ENCODE data around the gene KLF6.

The KLF6 gene

DNA sequence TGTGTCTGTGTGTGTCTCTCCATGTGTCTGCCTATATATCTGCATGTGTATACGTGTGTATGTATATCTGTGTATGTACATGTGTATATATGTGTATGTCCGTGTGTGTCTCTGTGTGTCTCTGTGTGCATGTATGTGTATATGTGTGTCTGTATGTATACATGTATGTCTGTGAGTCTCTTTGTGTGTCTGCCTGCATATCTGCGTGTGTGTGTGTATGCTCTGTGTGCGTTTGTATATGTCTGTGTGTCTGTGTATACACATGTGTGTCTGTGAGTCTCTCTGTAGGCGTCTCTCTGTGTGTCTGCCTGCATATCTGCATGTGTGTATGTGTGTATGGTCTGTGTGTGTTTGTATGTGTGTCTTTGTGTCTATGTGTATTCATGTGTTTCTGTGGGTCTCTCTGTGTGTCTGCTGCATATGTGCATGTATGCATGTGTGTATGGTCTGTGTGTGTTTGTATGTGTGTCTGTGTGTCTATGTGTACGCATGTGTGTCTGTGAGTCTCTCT lies 23.7 kb upstream of the KLF6 start:
- peak; percentile 32 for DNase-seq

DNA sequence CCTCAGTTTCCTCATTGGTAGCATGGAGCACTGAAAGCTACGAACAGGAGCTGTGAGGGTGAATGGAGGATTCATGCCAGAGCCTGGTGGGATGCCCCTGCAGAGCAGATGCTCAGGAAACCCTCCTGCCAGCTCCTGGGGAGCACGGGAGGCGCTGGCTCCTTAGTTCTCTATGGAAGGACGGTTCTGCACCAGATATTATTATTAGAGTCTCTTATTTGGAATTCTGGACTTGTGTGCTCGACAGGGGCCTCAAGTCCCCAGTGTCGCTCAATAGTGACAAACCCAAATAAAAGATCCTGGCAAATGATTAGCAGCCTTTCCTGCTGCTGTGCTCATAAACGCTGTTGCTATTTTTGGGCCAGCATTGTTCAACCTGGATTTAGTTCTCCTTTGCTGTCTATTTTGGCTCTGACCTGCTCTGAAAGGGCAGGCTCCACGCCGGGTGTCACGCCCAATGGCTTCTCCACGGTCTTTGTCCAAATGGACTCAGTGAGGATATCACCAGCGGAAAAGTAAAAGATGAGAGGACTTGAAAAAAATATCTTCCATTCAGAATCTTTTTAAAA lies 23.0 kb upstream of the KLF6 start:
- DNase-seq, result peak; percentile 27

DNA sequence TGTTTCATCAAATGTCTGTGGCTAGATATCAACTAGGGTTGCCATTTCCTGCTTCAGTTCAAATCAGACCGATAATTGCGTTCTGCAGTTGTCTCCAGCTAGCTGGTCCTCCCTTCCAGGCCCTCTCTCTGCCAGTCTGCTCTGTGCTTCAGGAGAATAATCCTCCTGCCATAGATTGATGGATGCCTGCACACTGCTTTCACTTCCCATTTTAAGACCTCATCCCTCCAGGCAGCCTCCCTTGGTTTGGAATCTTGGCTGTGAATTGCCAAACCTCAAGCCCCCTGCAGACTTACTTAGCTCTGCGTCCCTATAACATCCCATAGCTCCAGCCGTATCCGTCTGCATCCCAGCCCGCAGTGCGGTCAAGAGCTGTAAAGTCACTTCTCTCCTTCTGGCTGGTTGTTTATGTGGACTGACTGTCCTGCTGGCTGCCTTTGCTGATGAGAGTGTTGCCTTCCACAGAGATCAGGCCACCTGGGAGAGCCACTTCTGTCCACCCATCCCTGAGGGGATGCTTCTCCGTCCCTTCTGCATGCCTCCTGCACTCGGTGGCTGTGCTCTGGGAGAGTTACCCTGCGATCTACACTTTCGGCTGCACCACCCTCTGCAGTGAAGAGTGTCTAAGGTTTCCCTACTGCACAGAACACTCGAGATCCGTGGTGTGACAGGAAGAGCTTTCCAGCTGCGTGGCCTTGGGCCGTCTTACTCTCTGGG lies 22.4 kb upstream of the KLF6 start:
- DNase-seq, result peak; percentile 53

DNA sequence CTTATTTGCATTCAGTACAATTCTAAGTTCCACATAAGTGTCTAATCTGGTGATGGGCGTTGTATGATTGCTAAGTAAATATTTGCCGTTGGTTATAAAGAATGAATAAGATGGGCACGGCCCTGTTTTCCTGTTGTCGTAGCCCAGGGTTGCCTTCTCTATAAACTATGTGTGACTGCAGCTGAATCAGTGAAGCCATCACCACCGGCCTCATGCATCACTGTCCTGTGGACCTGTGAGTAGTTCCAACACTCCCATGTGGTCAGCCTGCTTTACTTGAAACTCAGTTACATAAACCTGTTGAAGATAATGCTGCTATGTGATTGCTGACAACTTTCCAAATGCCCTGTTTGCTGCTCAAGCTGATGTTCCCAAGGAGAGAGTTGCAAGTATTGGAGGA lies 21.6 kb upstream of the KLF6 start:
- peak; percentile 53 for DNase-seq

DNA sequence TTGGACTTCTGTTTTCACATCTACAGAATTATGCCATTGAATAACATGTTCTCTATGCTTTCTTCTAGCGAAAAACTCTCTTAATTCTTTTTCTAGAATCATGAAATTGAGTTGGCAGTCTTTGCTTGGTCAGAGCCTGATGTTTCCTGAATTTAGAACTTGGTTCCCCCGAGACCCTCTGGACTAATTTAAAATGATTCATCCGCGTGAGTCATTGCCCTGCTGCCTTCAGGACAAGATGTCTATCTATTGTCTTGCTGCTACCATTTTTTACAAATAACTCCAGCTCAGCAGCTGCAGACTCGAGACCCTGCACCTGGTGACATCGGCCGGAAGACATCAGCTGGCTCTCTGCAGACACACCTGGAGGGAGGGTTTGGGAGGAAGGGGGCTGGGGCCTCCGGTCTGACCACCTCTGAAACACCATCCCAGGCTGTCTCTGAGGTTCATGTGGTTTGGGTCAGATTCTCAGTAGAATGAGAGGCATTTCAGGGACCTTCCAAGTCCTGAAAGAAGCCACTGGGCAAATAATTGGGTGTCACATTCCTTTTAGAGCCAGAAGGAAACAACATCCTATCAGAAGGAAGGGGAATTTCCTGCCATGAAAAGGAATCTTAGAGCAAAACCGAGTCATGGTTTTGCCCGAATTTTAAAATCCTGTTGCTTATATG lies 20.9 kb upstream of the KLF6 start:
- DNase-seq, result peak; percentile 78

DNA sequence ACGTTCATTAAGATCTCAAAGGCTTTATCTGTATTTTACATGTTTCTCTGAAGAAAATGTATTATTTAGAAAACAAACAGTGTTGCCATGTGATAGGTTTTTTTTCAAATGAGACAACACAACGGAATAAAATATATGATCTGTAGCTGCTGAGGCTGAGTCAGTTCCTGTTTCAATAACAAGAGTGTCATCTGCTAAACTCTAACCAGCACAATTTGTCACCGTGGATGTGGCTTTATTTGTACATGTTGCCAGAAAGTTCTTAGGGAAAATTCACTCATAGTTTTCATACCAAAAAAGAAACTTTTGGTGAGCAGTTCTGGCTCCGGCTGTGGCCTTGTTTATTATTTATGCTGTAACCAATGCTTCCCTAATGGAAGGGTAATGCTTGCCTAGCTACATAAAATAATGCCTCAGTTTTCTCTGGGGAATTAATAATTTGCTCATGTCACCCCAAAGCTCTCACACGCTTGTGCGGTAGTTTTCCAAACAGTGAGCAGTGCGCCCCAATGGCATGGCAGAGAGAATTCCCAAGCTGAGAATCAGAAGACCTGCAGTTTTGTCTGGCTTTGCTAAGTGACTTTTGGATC lies 20.3 kb upstream of the KLF6 start:
- peak; percentile 95 for DNase-seq

DNA sequence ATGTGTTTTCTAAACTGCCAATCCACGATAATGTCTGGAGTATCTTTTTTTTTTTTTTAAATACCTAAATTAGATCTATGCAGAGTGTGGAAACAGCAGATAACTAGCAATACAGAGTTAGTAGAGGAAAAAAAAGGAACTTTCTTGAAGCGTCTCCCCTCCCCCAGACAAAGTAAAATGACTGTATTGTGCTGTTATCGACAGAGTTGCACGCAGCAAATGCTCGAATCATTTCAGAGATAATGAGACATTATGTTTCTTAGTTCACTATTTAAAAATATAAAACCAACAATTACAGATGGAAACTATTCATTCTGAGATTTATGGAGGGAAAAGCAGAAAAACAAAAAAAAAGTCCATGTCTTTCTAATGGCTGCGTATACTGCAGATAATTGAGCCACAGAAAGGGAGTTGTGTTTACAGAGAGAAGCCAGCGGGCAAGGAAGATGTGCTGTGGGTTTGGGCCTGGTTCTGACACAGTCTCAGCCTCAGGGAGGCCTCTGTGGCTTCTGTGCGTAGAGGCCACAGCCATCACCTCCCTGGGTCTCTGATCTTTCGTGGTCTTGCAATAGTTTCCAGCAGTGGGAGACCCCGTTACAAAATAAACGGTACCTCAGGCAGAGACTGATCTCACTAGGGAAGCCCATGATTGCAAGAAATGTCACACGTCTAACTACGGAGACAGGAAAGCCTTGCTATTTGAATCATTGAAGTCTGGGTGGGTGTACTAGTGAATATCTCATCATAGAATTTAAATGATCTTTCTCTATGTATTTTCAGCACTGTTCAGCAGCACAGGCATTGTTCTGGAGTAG lies 19.1 kb upstream of the KLF6 start:
- peak; percentile 84 for DNase-seq

DNA sequence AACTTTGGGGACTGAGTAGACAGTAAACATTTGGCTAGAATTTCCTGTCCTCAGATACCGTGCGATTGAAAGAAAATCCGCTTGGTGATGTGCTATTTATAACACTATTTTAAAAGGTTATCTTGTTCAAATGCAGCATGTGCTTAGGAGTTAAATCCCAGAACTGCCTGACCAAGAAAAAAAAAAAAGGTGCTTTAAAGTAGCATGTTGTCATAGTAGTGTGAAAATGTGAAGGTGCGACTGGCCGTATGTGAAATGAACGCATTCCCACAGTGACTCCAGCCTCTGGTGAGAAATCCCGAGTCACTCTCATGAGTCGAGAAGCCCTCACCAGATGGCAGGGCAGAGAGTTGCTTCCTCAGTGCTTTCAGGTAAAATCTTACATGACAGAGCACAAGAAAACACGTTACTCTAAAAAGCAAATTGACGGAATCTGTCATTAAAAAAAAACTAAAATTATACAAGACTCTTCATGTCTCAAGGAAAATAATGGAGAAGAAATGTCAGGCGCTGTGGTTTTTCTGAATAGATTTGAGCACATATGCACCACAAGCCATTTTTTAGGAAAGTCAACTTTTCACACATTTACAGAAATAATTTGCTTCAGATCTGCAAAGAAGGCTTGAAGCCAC lies 18.4 kb upstream of the KLF6 start:
- DNase-seq, result peak; percentile 56

DNA sequence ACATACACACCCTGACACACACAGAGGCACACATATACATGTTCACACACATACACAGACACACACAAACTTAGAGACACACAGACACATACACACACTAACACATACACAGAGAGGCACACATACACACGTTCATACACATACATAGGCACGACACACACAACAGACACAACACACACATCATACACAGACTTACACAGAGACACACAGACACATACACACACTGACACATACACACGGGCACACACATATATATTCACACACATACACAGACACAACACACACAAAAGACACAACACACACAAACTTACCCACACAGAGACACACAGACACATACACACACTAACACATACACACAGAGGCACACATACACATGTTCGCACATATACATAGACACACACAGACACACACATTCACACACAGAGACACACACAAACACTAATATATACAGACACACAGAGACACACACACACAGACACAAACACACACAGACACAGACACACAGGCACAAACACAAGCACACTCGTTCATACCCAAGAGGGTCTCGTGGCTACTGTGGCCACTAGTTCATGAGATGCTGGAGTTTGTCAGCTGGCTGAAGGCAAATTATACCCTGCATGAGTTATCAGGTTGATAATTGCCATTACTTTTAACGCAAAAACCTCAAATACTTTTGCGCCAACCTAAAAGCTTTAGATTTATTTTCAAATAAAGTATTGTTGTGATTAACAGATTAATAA lies 17.7 kb upstream of the KLF6 start:
- DNase-seq, result no peak

DNA sequence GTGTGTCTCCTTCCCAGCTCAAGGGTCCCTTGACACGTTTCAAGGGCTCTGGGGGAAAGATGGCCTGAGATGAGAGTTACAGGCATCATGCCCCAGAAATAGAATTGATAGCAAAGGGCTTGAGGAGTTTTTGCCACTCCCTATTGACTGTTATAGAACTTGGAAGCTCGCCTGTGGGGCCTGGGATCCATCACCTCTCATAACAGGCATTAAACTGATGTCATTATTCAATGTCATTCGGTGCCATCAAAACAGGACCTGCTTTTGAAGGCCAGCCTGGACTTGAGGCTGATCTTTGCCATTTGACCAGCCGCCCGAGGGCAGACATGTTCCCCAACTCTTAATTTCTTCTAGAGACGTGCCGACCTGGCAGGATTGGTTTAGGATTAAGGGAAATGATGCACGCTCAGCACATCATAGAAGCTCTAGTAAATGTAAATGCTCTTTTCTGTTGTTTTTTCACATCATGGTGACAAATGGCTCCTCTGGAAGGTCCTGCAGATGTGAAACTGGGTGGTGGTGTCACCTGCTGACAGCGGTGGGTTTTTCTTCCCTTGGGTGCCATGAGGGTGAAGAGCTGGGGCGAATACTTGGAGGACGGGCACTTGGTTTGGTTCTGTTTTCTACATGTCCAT lies 16.7 kb upstream of the KLF6 start:
- no peak for DNase-seq

DNA sequence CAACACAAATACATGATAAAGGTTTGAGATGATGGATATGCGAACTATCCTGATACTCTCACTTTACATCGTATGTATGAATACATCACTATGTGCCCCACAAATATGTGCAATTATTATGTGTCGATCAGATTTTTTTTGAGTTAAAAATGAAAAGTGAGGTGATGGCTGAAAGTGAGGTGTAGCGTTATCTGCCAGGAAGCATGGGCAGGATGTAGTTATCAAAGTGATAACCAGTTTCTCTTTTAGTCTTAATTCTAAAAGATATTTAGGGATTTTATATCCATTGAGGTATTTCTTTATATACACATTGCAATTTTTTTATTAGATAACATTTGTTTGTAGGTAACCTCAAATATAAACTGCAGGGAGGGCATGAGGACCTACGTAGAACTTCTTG lies 15.6 kb upstream of the KLF6 start:
- peak; percentile 38 for DNase-seq

DNA sequence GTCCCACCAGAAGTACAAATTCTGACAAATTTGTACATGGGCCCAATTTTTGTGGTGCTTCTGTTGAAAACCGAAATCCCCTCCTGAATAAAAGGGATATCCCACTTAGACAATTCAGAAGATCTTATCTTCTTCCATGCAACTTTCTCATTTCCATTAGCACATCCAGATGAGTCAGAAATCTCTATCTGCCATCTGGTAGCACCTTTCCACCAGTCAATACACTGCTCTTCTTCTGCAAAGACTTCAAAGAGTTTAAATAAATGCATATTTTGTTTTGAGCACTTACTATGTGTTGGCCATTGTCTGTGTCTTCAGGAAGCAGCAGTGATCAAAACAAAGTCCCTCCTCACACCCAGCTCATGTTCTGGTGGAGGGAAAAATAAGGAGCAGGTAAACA lies 12.7 kb upstream of the KLF6 start:
- DNase-seq, result no peak

DNA sequence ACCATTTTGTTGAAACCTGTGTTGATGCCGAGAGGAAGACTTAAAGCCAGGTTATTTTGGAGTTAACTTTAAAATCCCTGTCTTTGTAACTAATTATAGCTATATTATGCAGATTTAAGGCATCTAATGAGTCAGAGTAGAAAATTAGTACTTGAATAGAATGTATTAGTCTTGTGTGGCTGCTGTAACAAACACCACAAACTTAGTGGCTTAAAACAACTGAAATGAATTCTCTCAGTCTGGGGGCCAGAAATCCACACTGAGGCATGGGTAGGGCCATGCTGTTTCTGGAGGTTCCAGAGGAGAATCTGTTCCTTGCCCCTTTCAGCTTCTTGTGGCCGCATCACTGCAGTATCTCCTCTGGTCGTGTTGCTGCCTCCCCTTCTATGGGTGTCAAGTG lies 8.5 kb upstream of the KLF6 start:
- DNase-seq, result no peak

DNA sequence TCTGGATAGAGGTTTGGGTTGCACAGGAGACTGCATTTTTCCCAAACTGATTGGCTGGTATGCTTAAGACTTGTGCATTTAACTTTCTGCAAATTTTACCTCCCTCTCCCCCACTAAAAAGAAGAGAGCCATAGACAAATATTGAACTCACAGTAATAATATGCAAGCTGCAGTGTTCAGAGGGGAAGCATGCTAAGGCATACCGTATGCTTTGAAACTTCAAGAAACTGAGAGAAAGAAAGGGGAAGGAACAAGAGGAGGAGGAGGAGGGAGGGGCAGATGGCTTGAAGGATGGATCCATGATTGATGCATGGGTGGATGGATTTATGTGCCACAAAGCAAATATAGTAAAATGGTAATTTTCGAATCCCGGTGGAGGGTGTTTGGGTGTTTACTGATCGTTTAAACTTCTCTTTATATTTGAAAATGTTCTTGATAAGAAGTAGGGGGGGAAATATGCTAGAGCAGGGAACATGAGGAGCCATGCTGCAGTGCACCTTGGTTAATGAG lies 7.8 kb upstream of the KLF6 start:
- DNase-seq, result no peak

DNA sequence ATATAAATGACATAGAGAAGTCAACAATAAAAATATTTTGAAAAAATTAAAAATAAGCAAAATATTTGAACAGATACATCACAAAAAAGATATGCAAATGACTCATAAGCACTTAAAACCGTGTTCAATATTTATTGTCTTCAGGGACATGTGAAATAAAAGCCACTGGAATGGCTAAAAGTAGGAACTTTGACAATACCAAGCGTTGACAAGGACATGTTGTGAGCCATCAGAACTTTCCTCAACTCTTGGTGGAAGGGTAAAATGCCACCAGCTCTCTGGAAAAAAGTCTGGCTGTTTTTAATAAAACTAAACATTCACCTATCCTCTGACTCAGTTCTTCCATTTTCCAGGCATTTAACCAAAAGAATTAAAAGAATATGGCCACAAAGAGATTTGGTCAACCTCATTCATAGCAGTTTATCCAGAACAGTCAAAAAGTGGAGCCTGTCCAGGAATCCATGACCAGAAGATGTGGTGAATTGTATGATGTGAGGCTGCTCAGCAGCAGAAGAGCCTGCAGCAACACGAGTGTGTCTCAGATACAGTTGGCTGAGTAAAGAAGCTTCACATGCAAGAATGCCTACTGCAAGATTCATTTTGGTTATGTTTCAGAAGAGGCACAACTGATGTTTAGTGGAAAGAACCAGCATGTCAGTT lies 7.1 kb upstream of the KLF6 start:
- DNase-seq, result no peak

DNA sequence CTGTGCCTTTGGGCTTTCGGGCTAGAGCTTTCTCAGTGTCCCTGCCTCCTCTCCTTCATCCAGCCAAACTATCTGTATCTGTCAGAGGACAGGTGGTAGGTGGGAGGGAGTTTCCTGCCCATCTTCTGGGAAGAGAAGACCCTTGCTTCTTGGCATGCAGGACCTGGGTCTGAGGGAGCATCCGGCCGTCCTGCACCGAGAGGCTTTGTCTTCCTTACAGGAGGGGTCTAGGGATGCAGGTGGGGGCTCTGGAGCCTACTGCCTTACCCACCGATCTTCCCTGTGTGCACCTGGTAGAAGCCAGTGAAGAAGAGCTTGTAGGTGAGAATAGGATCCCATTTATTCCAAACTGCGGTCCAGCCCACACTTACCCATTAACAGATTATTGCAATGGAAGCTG lies 5.8 kb upstream of the KLF6 start:
- DNase-seq, result no peak

DNA sequence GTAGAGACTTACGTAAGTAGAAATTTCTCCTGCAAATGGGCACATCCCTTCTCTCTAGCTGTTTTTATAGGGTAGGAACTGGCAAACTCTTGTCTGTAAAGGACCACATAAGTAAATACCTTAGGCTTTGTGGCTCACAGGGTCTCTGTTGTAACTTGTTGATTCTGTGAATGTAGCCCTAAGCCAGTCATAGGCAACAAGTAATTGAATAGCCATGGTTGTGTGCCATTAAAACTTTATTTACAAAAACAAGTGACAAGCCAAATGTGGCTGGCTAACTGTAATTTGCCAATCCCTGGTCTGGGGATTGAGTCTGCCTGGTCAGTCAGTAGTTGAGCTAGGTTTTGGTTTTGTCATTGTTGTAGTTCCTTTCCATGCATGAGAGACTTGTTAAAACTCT lies 5.3 kb upstream of the KLF6 start:
- no peak for DNase-seq

DNA sequence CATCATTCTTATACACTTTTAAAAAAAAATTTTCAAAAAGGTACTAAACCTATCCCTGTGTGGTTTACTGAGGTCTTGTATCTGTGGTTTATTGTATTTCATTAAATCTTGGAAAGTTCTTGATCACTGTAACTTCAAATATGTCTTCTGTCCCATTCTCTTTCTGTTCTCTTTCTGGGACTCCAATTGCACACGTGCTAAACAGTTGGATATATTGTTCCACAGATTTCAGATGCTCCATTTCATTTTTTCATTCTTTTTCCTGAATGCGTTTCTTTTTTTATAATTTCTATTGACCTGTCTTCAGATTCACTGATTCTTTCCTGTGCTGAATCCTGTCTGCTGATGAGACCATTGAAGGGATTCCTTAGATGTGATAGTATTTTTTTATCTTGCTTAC lies 4.6 kb upstream of the KLF6 start:
- DNase-seq, result no peak

DNA sequence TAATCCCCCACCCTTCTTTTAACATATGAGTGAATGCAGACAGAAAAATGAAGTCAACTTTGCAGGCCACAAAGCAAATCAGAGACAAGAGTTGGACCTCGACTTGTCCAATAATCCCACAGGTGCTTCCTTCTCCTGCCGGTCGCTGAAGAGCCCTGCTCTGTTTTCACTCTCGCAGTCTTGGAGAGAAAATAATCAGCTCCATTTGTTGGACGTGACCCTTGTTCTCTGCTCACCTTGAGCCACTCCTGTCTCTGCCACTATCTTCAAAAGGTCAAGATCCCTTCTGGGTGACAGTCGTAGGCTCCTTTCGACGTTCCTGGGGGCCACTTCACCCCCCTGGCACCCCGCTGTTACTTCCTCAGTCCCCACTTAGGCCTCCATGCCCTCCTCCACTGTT lies 2.8 kb upstream of the KLF6 start:
- DNase-seq, result no peak

DNA sequence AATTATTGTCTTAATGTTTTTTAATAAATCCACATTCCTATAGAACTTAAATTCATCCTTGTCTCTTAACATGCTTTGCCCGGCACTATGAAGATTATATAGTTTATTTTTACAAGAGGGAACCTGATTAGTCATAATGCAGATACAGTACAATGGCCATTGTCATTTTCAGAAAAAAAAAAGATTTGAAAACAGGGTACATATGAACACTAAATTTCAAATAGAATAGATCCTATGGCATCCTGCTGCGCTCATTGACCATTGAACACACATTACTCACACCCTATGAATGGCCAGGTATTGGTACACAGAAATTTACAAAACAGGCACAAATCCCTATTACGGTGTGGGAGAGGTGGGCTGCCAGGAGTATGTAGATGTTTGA lies 2.0 kb upstream of the KLF6 start:
- peak; percentile 23 for DNase-seq
